ENCODE data around the gene HPRT1.

HPRT1 gene

DNA sequence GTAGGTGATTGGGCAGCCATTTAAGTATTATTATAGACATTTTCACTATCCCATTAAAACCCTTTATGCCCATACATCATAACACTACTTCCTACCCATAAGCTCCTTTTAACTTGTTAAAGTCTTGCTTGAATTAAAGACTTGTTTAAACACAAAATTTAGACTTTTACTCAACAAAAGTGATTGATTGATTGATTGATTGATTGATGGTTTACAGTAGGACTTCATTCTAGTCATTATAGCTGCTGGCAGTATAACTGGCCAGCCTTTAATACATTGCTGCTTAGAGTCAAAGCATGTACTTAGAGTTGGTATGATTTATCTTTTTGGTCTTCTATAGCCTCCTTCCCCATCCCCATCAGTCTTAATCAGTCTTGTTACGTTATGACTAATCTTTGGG is 16.3 kb downstream of the HPRT1 start:
- no peak for DNase-seq (ENCODE audit: low read depth in 2 of 2)

- DNase-seq (ENCODE audit: low read depth in 2 of 2): no peak
These were observed 18.4 kb downstream of the HPRT1 start for GRCh38 chrX:134478374-134478773.

DNA sequence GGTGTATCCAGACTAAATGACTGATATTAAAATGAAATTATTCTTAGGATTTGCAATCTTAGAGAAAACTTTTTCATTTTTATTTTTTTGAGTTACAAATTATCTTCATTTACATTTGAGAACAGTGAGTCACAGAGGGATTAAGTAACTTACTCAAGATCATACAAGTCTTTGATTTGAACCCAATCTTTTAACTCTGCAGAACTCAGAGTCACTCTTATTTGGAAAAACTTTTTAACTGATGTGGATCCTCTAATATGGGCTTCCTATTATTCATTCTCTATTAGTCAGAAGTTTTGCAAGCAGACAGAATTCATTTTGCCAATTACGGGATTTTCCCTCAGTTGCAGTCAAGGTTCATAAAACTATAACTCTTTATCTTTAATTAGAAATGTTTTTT is 20.1 kb downstream of the HPRT1 start:
- DNase-seq (ENCODE audit: low read depth in 2 of 2): no peak

DNA sequence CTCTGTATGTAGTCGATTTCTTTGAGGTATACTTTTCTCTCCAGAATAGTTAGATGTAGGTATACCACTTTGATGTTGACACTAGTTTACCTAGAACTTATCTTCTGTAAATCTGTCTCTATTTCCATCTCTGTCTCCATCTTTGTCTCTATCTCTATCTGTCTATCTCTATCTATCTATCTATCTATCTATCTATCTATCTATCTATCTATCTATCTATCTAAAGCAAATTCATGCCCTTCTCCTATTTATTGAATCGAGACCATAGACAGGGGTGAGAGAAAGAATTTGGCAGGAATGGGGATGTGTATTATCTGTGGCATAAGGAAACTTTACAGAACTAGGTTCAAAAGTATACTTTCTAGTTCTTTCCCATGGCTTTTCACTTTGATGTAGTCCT is 21.4 kb downstream of the HPRT1 start:
- no peak for DNase-seq (ENCODE audit: low read depth in 2 of 2)

DNA sequence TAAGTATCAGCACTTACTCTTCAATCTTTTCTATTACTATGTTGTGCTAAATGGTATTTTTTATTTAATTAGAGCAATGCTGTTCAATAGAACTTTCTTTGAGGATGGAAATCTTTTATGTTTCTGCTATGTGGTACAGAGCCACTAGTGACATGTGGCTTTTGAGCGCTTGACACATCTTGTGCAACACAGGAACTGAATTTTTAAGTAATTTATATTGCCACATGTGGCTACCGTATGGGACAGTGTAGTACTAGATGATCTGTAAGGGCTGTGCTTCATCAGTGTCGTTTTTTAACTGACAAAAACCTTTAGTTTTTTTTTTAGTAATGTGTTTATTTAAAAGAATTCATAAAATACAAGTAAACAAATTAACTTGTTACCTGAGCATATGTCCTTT is 22.4 kb downstream of the HPRT1 start:
- DNase-seq (ENCODE audit: low read depth in 2 of 2): no peak

GRCh38 chrX:134484039-134484438 is 24.1 kb downstream of the HPRT1 start:
- no peak for DNase-seq (ENCODE audit: low read depth in 2 of 2)

DNA sequence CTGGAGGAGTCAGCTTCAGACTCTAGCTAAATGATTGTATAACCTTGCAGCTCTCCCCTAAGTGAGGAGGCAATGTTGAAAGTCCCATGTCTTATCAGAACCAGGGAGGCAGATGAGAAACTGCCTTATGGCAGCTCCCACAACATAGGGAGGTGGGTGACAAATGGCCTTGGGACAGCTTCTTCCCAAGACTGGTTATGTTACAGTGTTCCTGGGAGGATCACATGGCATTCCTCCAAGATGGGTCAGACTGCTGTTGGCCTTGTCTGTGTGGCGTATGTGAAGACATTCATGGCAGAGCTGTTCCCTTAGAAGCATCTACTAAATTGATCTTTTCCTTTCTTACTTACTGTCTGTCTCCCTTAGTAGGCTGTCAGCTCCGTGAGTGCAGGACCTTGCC is 42.0 kb downstream of the HPRT1 start:
- no peak for DNase-seq (ENCODE audit: low read depth in 2 of 2)

- DNase-seq (ENCODE audit: low read depth in 2 of 2): no peak
These were observed 42.7 kb downstream of the HPRT1 start for GRCh38 chrX:134502686-134503085.

DNA sequence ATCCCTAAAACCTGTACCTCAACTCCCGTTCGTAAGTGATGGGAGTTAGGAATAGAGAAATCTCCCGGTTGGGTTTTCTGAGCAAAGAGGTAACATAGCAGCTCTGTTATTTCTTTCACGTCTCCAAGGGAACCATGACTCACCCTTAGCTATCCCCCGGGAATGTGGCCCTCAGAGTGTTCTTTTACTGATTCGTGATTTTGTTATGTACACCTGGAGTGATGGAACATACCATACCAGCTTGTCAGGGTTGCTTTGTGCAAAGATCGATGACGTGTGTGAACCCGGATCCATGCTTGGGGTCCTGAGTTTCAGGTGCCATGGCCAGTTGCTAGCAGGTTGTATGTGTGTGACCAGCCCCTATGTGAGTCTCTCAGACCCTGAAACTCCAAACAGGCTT is 52.6 kb downstream of the HPRT1 start:
- DNase-seq (ENCODE audit: low read depth in 2 of 2): no peak

DNA sequence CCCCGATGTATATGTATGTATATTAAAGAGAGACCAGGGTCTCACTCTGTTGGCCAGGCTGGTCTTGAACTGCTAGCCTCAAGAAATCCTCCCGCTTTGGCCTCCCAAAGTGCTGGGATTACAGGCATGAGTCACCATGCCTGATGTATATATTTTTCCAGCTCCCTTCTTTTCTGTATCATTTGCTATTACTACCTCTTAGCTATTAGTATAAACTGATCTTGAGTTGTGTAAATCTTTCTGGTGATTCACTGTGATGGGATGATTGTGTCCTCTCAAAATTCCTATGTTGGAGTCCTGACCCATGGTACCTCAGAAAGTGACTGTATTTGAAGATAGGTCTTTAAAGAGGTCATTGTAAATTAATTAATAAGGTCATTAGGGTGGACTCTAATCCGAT is 53.1 kb downstream of the HPRT1 start:
- no peak for DNase-seq (ENCODE audit: low read depth in 2 of 2)

- DNase-seq (ENCODE audit: low read depth in 2 of 2): no peak
These were observed 61.0 kb downstream of the HPRT1 start for GRCh38 chrX:134520860-134521390.

DNA sequence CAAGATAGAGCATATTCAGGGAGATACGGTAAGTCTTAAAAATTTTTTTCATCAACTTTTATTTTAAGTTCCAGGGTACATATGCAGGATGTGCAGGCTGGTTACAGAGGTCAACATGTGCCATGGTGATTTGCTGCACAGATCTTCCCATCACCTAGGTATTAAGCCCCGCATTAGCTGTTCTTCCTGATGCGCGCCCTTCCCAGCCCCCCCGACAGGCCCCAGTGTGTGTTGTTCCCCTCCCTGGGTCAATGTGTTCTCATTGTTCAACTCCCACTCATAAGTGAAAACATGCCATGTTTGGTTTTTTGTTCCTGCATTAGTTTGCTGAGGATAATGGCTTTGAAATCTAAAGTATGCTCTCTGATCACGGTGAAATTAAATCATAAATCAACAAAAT is 64.2 kb downstream of the HPRT1 start:
- DNase-seq (ENCODE audit: low read depth in 2 of 2): no peak

DNA sequence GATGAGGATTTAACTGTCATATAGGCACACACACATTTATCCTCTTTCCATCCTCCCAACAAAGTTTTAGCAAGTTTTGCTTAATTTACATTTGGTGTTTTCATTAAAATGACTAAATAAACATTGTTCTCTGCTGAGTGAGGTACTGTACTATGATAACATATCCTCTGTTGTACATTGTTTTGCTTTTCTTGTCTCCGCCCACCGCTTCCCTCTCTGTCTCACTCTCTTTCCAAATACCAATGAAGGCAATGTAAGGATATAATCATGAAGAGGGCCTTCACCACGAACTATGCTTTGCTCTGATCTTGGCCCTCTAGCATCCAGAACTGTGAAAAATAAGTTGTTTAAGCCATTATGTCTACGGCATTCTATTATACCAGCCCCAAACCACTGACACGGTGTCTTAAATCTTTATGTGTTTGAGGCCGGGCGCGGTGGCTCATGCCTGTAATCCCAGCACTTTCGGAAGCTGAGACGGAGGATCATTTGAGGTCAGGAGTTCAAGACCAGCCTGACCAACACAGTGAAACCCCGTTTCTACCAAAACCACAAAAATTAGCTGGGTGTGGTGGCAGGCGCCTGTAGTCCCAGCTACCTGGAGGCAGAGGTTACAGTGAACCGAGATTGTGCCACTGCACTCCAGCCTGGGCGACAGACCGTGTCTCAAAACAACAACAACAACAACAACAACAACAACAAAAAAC is 65.3 kb downstream of the HPRT1 start:
- DNase-seq (ENCODE audit: low read depth in 2 of 2): no peak

DNA sequence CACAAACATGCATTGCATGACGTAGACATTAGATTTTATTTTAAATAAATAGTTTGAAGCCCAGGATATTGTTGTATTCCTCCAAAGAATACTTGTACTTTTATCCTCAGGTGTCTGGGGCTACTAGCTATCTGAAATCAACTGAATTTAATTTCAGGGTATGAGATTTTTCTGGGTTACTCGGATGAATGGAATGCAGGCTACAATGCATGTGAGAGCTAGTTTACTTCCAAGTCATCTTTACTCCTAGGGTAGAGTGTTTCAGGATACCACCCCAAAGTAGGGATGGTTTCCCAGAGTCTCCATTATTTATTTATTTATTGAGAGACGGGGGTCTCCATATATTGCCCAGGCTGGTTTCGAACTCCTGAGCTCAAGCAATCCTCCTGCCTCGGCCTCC is 66.4 kb downstream of the HPRT1 start:
- DNase-seq (ENCODE audit: low read depth in 2 of 2): no peak

GRCh38 chrX:134528960-134529359 is 69.0 kb downstream of the HPRT1 start:
- DNase-seq (ENCODE audit: low read depth in 2 of 2): no peak

DNA sequence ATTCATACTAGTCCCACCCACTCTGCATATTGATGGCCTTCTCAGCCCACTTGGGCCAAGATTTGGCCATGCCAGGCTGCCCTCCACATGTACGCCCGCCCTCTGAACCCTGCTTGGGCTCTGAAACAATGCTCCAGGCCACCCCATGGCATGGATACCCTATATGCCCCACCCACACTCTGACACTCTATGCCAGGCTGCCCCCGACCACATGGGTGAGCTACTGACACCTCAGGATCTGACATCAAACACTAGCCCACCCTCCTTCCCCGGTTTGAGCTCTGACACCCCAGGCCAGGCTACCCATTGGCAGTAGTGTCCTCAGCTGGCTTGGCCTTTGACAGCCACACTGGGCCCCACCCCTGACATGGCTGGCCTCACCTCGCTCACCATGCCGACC is 69.5 kb downstream of the HPRT1 start:
- DNase-seq (ENCODE audit: low read depth in 2 of 2): no peak

- DNase-seq (ENCODE audit: low read depth in 2 of 2): no peak
These were observed 70.9 kb downstream of the HPRT1 start for GRCh38 chrX:134530845-134531244.

- no peak for DNase-seq (ENCODE audit: low read depth in 2 of 2)
These were observed 73.4 kb downstream of the HPRT1 start for GRCh38 chrX:134533352-134533751.

GRCh38 chrX:134533952-134534351 is 74.0 kb downstream of the HPRT1 start:
- DNase-seq (ENCODE audit: low read depth in 2 of 2): no peak

- DNase-seq (ENCODE audit: low read depth in 2 of 2): no peak
These were observed 77.4 kb downstream of the HPRT1 start for GRCh38 chrX:134537179-134537955.

DNA sequence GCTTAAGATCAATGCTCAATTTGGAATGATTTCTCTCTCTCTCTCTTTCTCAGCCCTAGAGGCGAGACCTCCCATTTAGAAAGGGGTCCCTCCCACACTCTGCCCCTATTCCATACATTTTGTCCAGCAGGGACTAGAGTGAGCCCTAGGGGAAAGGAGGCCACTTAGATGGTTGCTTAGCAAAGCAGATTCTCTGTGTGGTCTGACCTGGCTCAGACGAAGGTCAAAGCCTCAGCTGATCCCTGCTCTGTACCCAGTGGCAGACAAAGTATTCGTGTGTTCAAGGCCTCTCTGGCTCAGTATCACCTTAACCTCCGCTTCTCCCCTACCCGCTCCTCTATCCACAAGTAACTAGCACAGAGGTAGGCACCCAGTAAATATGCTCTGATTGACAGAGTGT is 78.4 kb downstream of the HPRT1 start:
- no peak for DNase-seq (ENCODE audit: low read depth in 2 of 2)

- no peak for DNase-seq (ENCODE audit: low read depth in 2 of 2)
These were observed 81.9 kb downstream of the HPRT1 start for GRCh38 chrX:134541906-134542305.

- DNase-seq (ENCODE audit: low read depth in 2 of 2): no peak
These were observed 82.5 kb downstream of the HPRT1 start for GRCh38 chrX:134542485-134542884.

Measured in stimulated activated CD4-positive, alpha-beta T cell treated with anti-CD3 and anti-CD28 coated beads, Interleukin-12 subunit alpha, Interleukin-12 subunit beta, amount 100 ng/mL, for 24 hours (primary cell).